ENCODE data around the gene SFMBT1.

SFMBT1 gene

GRCh38 chr3:53003320-53003719, 42.6 kb downstream of the SFMBT1 start:
- no peak for TF ChIP-seq CTCF (IDR thresholded peaks at IDR 0.05; ENCODE audit: low read length, missing control alignments)

GRCh38 chr3:52998771-52999513, 46.9 kb downstream of the SFMBT1 start:
- no peak for TF ChIP-seq CTCF (IDR thresholded peaks at IDR 0.05; ENCODE audit: low read length, missing control alignments)
- no peak overlapping the region for H3K4me3 ChIP-seq (replicated peaks; ENCODE audit: low read depth, low read length)
- no peak for DNase-seq (ENCODE audit: low read depth)

More at GRCh38 chr3:53003320-53003719, 42.6 kb downstream of the SFMBT1 start:
- no peak for DNase-seq (ENCODE audit: low read depth)
- no peak overlapping the region for H3K4me3 ChIP-seq (replicated peaks; ENCODE audit: low read depth, low read length)

GRCh38 chr3:52990637-52991036, 55.2 kb downstream of the SFMBT1 start:
- no peak for TF ChIP-seq CTCF (IDR thresholded peaks at IDR 0.05; ENCODE audit: low read length, missing control alignments)
- no peak overlapping the region for H3K4me3 ChIP-seq (replicated peaks; ENCODE audit: low read depth, low read length)
- no peak for DNase-seq (ENCODE audit: low read depth)

- peak; percentile 67 for DNase-seq (ENCODE audit: low read depth)
- TF ChIP-seq CTCF (IDR thresholded peaks at IDR 0.05; ENCODE audit: low read length, missing control alignments), result peak; percentile 47
- no peak overlapping the region for H3K4me3 ChIP-seq (replicated peaks; ENCODE audit: low read depth, low read length)
These were observed 58.9 kb downstream of the SFMBT1 start for GRCh38 chr3:52986938-52987337.

- no peak for TF ChIP-seq CTCF (IDR thresholded peaks at IDR 0.05; ENCODE audit: low read length, missing control alignments)
- no peak overlapping the region for H3K4me3 ChIP-seq (replicated peaks; ENCODE audit: low read depth, low read length)
- peak; percentile 18 for DNase-seq (ENCODE audit: low read depth)
These were observed 59.8 kb downstream of the SFMBT1 start for GRCh38 chr3:52986049-52986448.

GRCh38 chr3:52983828-52984227, 62.0 kb downstream of the SFMBT1 start:
- TF ChIP-seq CTCF (IDR thresholded peaks at IDR 0.05; ENCODE audit: low read length, missing control alignments), result no peak
- no peak for DNase-seq (ENCODE audit: low read depth)
- no peak overlapping the region for H3K4me3 ChIP-seq (replicated peaks; ENCODE audit: low read depth, low read length)

GRCh38 chr3:52983336-52983807, 62.5 kb downstream of the SFMBT1 start:
- no peak for TF ChIP-seq CTCF (IDR thresholded peaks at IDR 0.05; ENCODE audit: low read length, missing control alignments)
- no peak for DNase-seq (ENCODE audit: low read depth)
- no peak overlapping the region for H3K4me3 ChIP-seq (replicated peaks; ENCODE audit: low read depth, low read length)

Measured in fibroblast of pulmonary artery (primary cell).